ENCODE measurements around the gene TMX4.

TMX4 gene

GRCh38 chr20:8012724-8013123 lies 6.8 kb downstream of the TMX4 start:
- no peaks in the 10 kb centered on the region for H3K27me3 ChIP-seq (ENCODE audit: control insufficient read depth, insufficient read depth, low read length)
- H3K4me3 ChIP-seq (ENCODE audit: low read depth, low read length) = no peak overlapping the region
- H3K27ac ChIP-seq (ENCODE audit: low read depth, low read length) = no peak overlapping the region
- no peaks in the 10 kb centered on the region for H3K36me3 ChIP-seq (ENCODE audit: control insufficient read depth, insufficient read depth, low read length)
- no peaks in the 10 kb centered on the region for H3K9me3 ChIP-seq (ENCODE audit: control insufficient read depth, insufficient read depth, low read length)
- H3K9ac ChIP-seq (ENCODE audit: low read depth, low read length) = no peak overlapping the region
- peaks cover 8% of the 10 kb centered on the region for H3K4me1 ChIP-seq (ENCODE audit: control insufficient read depth, insufficient read depth, low read length)

- H3K9me3 ChIP-seq (ENCODE audit: control insufficient read depth, insufficient read depth, low read length) = no peaks in the 10 kb centered on the region
- no peak overlapping the region for H3K27ac ChIP-seq (ENCODE audit: low read depth, low read length)
- H3K9ac ChIP-seq (ENCODE audit: low read depth, low read length) = no peak overlapping the region
- no peak overlapping the region for H3K4me3 ChIP-seq (ENCODE audit: low read depth, low read length)
- no peaks in the 10 kb centered on the region for H3K27me3 ChIP-seq (ENCODE audit: control insufficient read depth, insufficient read depth, low read length)
- peaks cover 10% of the 10 kb centered on the region for H3K4me1 ChIP-seq (ENCODE audit: control insufficient read depth, insufficient read depth, low read length)
- H3K36me3 ChIP-seq (ENCODE audit: control insufficient read depth, insufficient read depth, low read length) = no peaks in the 10 kb centered on the region
These were observed 10.8 kb downstream of the TMX4 start for GRCh38 chr20:8008733-8009132.

GRCh38 chr20:8007490-8007889 lies 12.1 kb downstream of the TMX4 start:
- Histone ChIP-seq H3K36me3 (ENCODE audit: control insufficient read depth, insufficient read depth, low read length) (no peaks in the 10 kb centered on the region), H3K9me3 (ENCODE audit: control insufficient read depth, insufficient read depth, low read length) (no peaks in the 10 kb centered on the region), H3K27me3 (ENCODE audit: control insufficient read depth, insufficient read depth, low read length) (no peaks in the 10 kb centered on the region), H3K4me1 (ENCODE audit: control insufficient read depth, insufficient read depth, low read length) (peaks cover 10% of the 10 kb centered on the region), H3K4me3 (ENCODE audit: low read depth, low read length) (no peak overlapping the region), H3K27ac (ENCODE audit: low read depth, low read length) (no peak overlapping the region), H3K9ac (ENCODE audit: low read depth, low read length) (no peak overlapping the region)

DNA sequence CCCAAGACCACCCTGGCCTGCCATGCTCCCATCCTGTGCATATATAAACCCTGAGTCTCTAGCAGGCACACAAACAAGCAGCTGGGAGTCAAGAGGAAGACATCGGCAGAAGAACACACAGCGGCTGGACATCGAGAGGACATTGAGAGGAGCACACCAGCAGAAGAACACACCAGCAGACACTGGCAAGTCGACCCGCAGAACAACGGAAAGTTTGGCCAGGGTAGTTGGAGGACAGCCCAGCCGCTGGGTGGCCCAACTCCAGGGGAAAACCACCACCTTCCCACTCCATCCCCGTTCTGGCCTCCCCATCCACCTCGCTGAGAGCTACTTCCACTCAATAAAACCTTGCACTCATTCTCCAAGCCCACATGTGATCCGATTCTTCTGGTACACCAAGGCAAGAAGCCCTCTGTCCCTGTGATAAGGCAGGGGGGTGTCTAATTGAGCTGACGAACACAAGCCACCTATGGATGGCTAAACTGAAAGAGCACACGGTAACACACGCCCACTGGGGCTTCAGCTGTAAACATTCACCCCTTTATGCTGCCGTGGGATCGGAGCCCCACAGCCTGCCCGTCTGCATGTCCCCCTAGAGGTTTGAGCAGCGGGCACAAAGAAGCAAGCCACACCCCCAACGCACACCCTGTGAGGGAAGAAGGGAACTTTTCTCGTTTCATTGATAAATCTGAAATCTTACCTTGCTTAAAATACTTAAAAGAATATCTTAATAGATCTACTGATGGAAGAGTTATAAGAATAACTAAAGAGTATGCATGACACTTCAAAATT lies 13.8 kb downstream of the TMX4 start:
- H3K9ac ChIP-seq (ENCODE audit: low read depth, low read length) = no peak overlapping the region
- H3K4me3 ChIP-seq (ENCODE audit: low read depth, low read length) = no peak overlapping the region
- H3K27ac ChIP-seq (ENCODE audit: low read depth, low read length) = no peak overlapping the region
- H3K36me3 ChIP-seq (ENCODE audit: control insufficient read depth, insufficient read depth, low read length) = no peaks in the 10 kb centered on the region
- H3K4me1 ChIP-seq (ENCODE audit: control insufficient read depth, insufficient read depth, low read length) = peaks cover 9% of the 10 kb centered on the region
- no peaks in the 10 kb centered on the region for H3K27me3 ChIP-seq (ENCODE audit: control insufficient read depth, insufficient read depth, low read length)
- no peaks in the 10 kb centered on the region for H3K9me3 ChIP-seq (ENCODE audit: control insufficient read depth, insufficient read depth, low read length)

GRCh38 chr20:8005033-8005432 lies 14.5 kb downstream of the TMX4 start:
- no peak overlapping the region for H3K27ac ChIP-seq (ENCODE audit: low read depth, low read length)

GRCh38 chr20:8002056-8002455 lies 17.5 kb downstream of the TMX4 start:
- H3K4me3 ChIP-seq (ENCODE audit: low read depth, low read length) = no peak overlapping the region
- H3K27ac ChIP-seq (ENCODE audit: low read depth, low read length) = no peak overlapping the region
- no peaks in the 10 kb centered on the region for H3K4me1 ChIP-seq (ENCODE audit: control insufficient read depth, insufficient read depth, low read length)
- H3K9me3 ChIP-seq (ENCODE audit: control insufficient read depth, insufficient read depth, low read length) = no peaks in the 10 kb centered on the region
- H3K9ac ChIP-seq (ENCODE audit: low read depth, low read length) = no peak overlapping the region
- H3K36me3 ChIP-seq (ENCODE audit: control insufficient read depth, insufficient read depth, low read length) = no peaks in the 10 kb centered on the region
- H3K27me3 ChIP-seq (ENCODE audit: control insufficient read depth, insufficient read depth, low read length) = no peaks in the 10 kb centered on the region

More at GRCh38 chr20:8005033-8005432, 14.5 kb downstream of the TMX4 start:
- no peak overlapping the region for H3K9ac ChIP-seq (ENCODE audit: low read depth, low read length)
- peaks cover 5% of the 10 kb centered on the region; the same call in 1 of the 2 replicates for H3K4me1 ChIP-seq (ENCODE audit: control insufficient read depth, insufficient read depth, low read length)
- no peak overlapping the region for H3K4me3 ChIP-seq (ENCODE audit: low read depth, low read length)
- H3K36me3 ChIP-seq (ENCODE audit: control insufficient read depth, insufficient read depth, low read length) = no peaks in the 10 kb centered on the region
- no peaks in the 10 kb centered on the region for H3K27me3 ChIP-seq (ENCODE audit: control insufficient read depth, insufficient read depth, low read length)
- no peaks in the 10 kb centered on the region for H3K9me3 ChIP-seq (ENCODE audit: control insufficient read depth, insufficient read depth, low read length)

GRCh38 chr20:8000796-8001195 lies 18.8 kb downstream of the TMX4 start:
- H3K4me3 ChIP-seq (ENCODE audit: low read depth, low read length) = no peak overlapping the region
- H3K9me3 ChIP-seq (ENCODE audit: control insufficient read depth, insufficient read depth, low read length) = no peaks in the 10 kb centered on the region
- no peak overlapping the region for H3K27ac ChIP-seq (ENCODE audit: low read depth, low read length)
- H3K36me3 ChIP-seq (ENCODE audit: control insufficient read depth, insufficient read depth, low read length) = no peaks in the 10 kb centered on the region
- H3K9ac ChIP-seq (ENCODE audit: low read depth, low read length) = no peak overlapping the region
- H3K4me1 ChIP-seq (ENCODE audit: control insufficient read depth, insufficient read depth, low read length) = no peaks in the 10 kb centered on the region
- H3K27me3 ChIP-seq (ENCODE audit: control insufficient read depth, insufficient read depth, low read length) = no peaks in the 10 kb centered on the region

DNA sequence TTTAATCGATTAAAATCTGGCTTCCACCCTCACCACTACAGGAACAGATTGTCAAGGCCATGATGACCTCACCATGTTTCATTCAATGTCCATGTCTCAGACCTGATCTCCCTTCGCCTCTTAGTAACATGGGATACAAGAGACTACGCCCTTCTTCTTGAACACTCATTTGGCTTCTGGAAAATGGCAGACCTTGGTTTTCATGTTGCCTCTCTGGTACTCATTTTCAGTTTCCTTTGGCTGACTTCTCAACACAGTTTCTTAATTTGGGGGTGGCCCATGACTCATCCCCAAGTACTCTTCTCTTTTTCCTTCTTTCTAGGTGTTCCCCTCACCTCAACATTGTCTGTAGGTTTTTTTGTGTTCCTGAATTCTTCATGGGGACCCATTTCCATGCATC lies 22.7 kb downstream of the TMX4 start:
- H3K9me3 ChIP-seq (ENCODE audit: control insufficient read depth, insufficient read depth, low read length) = no peaks in the 10 kb centered on the region
- no peaks in the 10 kb centered on the region for H3K27me3 ChIP-seq (ENCODE audit: control insufficient read depth, insufficient read depth, low read length)
- H3K36me3 ChIP-seq (ENCODE audit: control insufficient read depth, insufficient read depth, low read length) = no peaks in the 10 kb centered on the region
- H3K9ac ChIP-seq (ENCODE audit: low read depth, low read length) = no peak overlapping the region
- no peaks in the 10 kb centered on the region for H3K4me1 ChIP-seq (ENCODE audit: control insufficient read depth, insufficient read depth, low read length)
- no peak overlapping the region for H3K27ac ChIP-seq (ENCODE audit: low read depth, low read length)
- no peak overlapping the region for H3K4me3 ChIP-seq (ENCODE audit: low read depth, low read length)

- Histone ChIP-seq H3K36me3 (ENCODE audit: control insufficient read depth, insufficient read depth, low read length) (no peaks in the 10 kb centered on the region), H3K4me3 (ENCODE audit: low read depth, low read length) (no peak overlapping the region), H3K9ac (ENCODE audit: low read depth, low read length) (no peak overlapping the region), H3K4me1 (ENCODE audit: control insufficient read depth, insufficient read depth, low read length) (no peaks in the 10 kb centered on the region), H3K27ac (ENCODE audit: low read depth, low read length) (no peak overlapping the region), H3K27me3 (ENCODE audit: control insufficient read depth, insufficient read depth, low read length) (no peaks in the 10 kb centered on the region), H3K9me3 (ENCODE audit: control insufficient read depth, insufficient read depth, low read length) (no peaks in the 10 kb centered on the region)
These were observed 24.8 kb downstream of the TMX4 start for GRCh38 chr20:7994809-7995208.

DNA sequence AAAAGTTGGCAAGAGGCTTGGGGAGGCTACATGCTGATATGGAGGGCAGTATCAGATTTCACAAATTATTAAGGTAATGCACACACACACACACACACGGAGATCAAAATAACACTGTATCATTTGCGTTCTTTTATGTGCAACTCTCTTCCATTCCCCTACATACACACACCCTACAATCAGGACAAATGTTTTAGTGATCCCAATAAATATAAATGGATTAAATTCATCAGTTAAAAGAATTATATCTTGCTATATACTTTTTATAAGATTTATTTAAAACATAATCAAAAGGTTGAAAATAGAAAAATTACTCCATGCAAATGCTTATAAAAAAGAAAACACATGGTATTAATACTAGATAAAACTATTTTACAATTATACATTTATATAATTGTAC lies 25.9 kb downstream of the TMX4 start:
- H3K9ac ChIP-seq (ENCODE audit: low read depth, low read length) = no peak overlapping the region
- H3K4me3 ChIP-seq (ENCODE audit: low read depth, low read length) = no peak overlapping the region
- H3K36me3 ChIP-seq (ENCODE audit: control insufficient read depth, insufficient read depth, low read length) = no peaks in the 10 kb centered on the region
- H3K27me3 ChIP-seq (ENCODE audit: control insufficient read depth, insufficient read depth, low read length) = no peaks in the 10 kb centered on the region
- H3K27ac ChIP-seq (ENCODE audit: low read depth, low read length) = no peak overlapping the region
- no peaks in the 10 kb centered on the region for H3K4me1 ChIP-seq (ENCODE audit: control insufficient read depth, insufficient read depth, low read length)
- no peaks in the 10 kb centered on the region for H3K9me3 ChIP-seq (ENCODE audit: control insufficient read depth, insufficient read depth, low read length)

GRCh38 chr20:7993238-7993637 lies 26.3 kb downstream of the TMX4 start:
- H3K9me3 ChIP-seq (ENCODE audit: control insufficient read depth, insufficient read depth, low read length) = no peaks in the 10 kb centered on the region
- H3K27ac ChIP-seq (ENCODE audit: low read depth, low read length) = no peak overlapping the region
- H3K4me1 ChIP-seq (ENCODE audit: control insufficient read depth, insufficient read depth, low read length) = no peaks in the 10 kb centered on the region
- no peaks in the 10 kb centered on the region for H3K27me3 ChIP-seq (ENCODE audit: control insufficient read depth, insufficient read depth, low read length)
- H3K36me3 ChIP-seq (ENCODE audit: control insufficient read depth, insufficient read depth, low read length) = no peaks in the 10 kb centered on the region
- H3K9ac ChIP-seq (ENCODE audit: low read depth, low read length) = no peak overlapping the region
- H3K4me3 ChIP-seq (ENCODE audit: low read depth, low read length) = no peak overlapping the region
